Mucosa of stomach (tissue), 1 donor: Measurements from ENCODE around the gene LRIT3.
"Not testable (repeated sequence)": the region's sequence is repeated elsewhere in the genome, so short reads cannot be mapped to it uniquely, and the experiment has no call there.

Experiments
- H3K27me3 ChIP-seq: one replicate; pipeline ENCODE4 v1.7.0; 2013; ENCODE audit warnings: mild to moderate bottlenecking, low read length; ENCODE audit not compliant: control insufficient read depth, insufficient read depth
- H3K36me3 ChIP-seq: one replicate; pipeline ENCODE4 v1.7.0; 2013; ENCODE audit warnings: low read length; ENCODE audit not compliant: control insufficient read depth, insufficient read depth
- H3K4me1 ChIP-seq: one replicate; pipeline ENCODE4 v1.7.0; 2013; ENCODE audit warnings: mild to moderate bottlenecking, low read length; ENCODE audit not compliant: control insufficient read depth, insufficient read depth
- H3K4me3 ChIP-seq: one replicate; pipeline ENCODE4 v1.7.0; 2013; ENCODE audit warnings: low read length
- H3K9ac ChIP-seq: one replicate; pipeline ENCODE4 v1.7.0; 2013; ENCODE audit warnings: mild to moderate bottlenecking, low read length, moderate library complexity
- H3K9me3 ChIP-seq: one replicate; pipeline ENCODE4 v1.7.0; 2013; ENCODE audit warnings: mild to moderate bottlenecking, low read length, moderate library complexity; ENCODE audit not compliant: control insufficient read depth
- donor health status: Pancreatic carcinoma.

Gene LRIT3

DNA sequence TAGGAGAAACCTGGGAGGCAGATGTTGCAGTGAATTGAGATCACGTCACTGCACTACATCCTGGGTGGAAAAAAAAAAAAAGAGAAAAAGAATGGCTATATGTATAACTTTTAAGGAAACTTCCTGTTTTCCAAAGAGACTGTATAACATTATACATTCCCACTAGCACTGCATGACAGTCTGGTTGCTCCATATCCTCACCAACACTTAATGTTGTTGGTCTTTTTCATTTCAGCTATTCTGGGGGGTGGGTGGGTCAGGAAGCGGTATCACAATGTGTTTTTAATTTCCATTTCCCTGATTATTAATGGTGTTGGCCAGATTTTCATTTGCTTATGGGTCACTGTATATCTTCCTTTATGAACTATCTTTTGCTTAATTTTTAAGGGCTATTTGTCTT, 13.4 kb downstream of the LRIT3 start:
- Histone ChIP-seq H3K36me3 (no peaks in the 10 kb centered on the region), H3K4me1 (no peaks in the 10 kb centered on the region), H3K4me3 (no peak overlapping the region), H3K9ac (no peak overlapping the region), H3K9me3 (no peaks in the 10 kb centered on the region), H3K27me3 (no peaks in the 10 kb centered on the region)

DNA sequence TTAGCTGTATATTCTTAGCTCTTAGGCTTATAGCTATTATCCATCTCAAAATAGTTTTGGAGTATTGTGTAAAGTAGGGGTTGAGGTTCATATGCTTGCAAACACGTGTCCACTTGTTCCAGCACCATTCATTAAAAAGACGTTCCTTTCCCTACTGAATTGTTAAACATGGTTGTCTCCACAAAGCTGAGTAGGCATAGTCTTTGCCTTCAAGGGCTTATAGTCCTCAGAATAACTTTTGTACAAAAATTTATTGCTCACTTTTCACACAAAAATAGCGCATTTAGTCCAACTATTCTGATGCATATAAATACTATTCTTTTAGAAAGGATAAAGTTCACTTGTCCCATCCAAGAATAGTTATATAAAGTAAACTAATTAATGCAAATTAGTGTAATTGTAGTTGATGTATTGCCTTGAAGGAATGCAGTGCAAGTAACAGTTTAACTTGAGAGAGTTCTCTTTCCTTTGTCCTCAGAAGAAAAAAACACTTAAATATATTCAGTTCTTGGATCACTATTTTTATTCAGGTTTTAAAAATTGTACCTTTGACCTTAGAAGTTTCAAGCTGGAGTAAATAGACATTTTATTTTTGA, 14.1 kb downstream of the LRIT3 start:
- no peak overlapping the region for H3K9ac ChIP-seq
- H3K4me3 ChIP-seq: no peak overlapping the region
- H3K27me3 ChIP-seq: no peaks in the 10 kb centered on the region
- no peaks in the 10 kb centered on the region for H3K36me3 ChIP-seq
- no peaks in the 10 kb centered on the region for H3K4me1 ChIP-seq
- no peaks in the 10 kb centered on the region for H3K9me3 ChIP-seq

DNA sequence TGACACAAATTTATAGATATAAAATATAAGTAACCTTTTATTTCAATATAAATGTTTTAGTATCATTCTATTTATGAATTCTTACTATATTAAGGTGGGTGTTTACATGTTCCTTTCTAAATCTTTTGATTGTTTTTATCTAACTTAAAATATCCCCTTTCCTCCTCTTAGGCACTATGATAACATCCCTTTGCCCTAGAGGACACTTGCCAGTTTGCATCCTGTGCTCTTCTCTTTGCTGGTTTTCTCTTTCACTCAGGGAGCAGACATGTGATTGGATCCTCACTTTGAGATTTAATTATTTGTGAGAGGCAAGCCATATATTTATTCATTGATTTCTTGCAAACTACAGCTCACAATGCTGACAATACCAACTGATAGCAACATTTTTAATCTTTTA, 16.2 kb downstream of the LRIT3 start:
- H3K27me3 ChIP-seq: no peaks in the 10 kb centered on the region
- no peaks in the 10 kb centered on the region for H3K36me3 ChIP-seq
- H3K4me1 ChIP-seq: no peaks in the 10 kb centered on the region
- H3K9ac ChIP-seq: no peak overlapping the region
- no peaks in the 10 kb centered on the region for H3K9me3 ChIP-seq
- H3K4me3 ChIP-seq: no peak overlapping the region

DNA sequence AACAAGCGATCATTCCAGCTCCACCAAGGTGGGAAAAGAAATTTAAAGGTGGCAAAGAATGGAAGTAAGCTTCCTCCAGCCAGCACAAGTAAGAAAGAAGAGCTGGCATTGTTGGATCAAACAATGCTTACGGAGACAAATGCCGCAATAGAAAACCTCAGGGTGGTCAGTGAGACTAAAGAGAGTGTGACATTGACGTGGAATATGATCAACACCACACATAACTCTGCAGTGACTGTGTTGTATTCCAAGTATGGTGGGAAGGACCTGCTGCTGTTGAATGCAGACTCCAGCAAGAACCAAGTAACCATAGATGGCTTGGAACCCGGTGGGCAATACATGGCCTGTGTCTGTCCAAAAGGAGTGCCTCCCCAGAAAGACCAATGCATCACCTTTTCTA, 22.2 kb downstream of the LRIT3 start:
- Histone ChIP-seq H3K36me3 (no peaks in the 10 kb centered on the region), H3K9ac (no peak overlapping the region), H3K9me3 (no peaks in the 10 kb centered on the region), H3K4me3 (no peak overlapping the region), H3K4me1 (no peaks in the 10 kb centered on the region), H3K27me3 (no peaks in the 10 kb centered on the region)

DNA sequence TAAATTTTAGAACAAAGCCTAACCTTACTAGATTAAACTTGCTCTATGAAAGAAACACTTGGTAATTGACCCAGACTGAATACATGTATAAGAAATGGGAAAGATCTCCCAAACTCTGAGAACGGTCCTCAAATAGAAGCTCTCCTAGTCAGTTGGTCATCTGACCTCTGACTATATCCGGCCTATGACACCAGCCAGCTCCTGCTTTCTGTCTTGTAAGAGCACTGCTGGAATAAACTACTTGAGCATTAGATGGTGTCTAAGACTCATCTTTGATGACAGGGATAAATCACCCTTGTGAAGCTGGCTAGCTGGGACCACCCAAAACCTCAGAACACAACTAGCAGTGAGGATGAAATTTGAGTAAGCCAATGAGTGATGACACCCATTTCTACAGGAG, 24.2 kb downstream of the LRIT3 start:
- no peaks in the 10 kb centered on the region for H3K4me1 ChIP-seq
- no peaks in the 10 kb centered on the region for H3K9me3 ChIP-seq
- no peaks in the 10 kb centered on the region for H3K36me3 ChIP-seq
- H3K4me3 ChIP-seq: no peak overlapping the region
- H3K9ac ChIP-seq: no peak overlapping the region
- no peaks in the 10 kb centered on the region for H3K27me3 ChIP-seq

DNA sequence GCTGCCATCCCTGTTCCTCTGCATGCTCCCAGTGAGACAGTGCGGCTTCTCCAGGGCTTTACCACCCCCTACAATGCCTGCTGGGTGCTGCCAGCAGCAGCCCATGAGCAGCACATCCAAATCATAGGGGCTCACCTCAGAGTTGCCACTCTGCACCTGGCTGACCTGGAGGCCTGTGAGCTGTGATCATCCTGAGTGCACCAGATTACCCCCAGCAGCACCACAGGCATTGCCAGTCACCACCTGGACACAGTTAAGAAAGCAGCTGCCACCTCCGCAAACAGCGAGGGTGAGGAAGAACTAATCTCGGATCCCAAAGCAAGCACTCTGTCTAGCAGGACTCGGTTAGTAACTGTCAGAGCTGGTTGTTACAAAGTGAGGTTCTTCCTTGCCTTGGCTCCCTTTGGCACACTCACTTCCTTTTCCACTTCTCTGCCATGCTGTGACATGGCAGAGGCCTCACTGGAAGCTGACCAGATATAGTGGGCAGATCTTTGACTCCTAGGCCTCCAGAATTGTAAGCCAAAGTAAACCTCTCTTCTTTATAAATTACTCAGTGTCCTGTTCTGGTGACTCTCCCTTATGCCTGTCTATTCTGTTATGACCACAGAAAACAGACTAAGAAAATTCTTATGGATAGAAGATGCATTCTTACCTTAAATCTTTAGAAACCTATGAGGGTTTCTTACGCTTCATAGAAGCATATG, 25.2 kb downstream of the LRIT3 start:
- H3K4me1 ChIP-seq: no peaks in the 10 kb centered on the region
- H3K4me3 ChIP-seq: no peak overlapping the region
- H3K9me3 ChIP-seq: no peaks in the 10 kb centered on the region
- H3K9ac ChIP-seq: no peak overlapping the region
- H3K36me3 ChIP-seq: no peaks in the 10 kb centered on the region
- no peaks in the 10 kb centered on the region for H3K27me3 ChIP-seq

DNA sequence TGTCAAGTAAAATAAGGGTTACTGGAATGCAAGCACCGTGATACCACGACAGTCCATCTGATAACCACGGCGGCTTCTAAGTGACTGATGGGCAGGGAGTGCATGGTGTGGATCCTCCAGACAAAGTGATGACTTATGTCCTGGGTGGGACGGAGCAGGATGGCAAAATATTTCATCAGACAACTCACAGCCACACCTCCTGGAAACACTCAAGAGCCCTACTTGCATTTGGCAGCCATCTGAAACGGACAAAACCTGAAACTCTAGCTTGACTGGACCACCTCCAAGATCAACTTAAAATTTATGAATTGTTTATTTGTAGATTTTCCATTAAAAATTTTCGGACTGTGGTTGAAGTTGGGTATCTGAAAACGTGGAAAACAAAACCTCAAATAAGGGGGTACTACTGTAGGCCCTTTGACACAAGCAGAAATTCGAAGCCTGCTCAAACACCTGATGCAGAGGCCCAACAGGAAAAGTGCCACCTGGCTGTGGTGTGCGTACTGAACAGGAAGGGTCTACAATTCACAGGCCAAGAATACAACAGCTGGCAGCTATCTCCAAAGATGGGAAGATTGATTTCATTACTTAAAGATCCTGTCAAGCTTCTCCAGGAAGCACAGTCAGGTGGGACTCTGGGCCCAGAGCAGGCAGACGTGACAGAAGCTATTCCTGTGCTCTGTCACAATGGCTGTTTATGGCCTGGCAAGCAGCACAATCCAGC, 26.0 kb downstream of the LRIT3 start:
- H3K9ac ChIP-seq: no peak overlapping the region
- H3K4me1 ChIP-seq: no peaks in the 10 kb centered on the region
- no peak overlapping the region for H3K4me3 ChIP-seq
- no peaks in the 10 kb centered on the region for H3K27me3 ChIP-seq
- H3K9me3 ChIP-seq: no peaks in the 10 kb centered on the region
- H3K36me3 ChIP-seq: no peaks in the 10 kb centered on the region

DNA sequence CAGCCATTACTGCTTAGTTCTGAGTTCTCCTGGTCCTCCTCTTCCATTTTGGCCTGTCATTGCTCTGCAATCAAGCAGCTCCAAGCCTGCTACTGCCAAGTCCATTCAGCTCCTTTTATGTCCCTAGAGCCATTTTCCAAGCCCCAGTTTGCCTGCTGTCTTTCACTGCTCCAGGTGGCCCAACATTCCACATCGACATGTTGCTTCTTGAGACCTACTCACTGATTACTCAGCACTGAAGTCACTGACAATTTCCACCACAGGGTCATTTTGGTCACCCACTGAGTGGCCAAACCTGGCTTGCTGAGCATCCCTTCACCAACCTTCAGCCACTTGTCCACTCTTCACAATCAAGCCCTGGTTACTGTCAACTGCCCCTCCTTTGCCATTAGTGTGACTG, 27.2 kb downstream of the LRIT3 start:
- Histone ChIP-seq H3K27me3 (no peaks in the 10 kb centered on the region), H3K9ac (no peak overlapping the region), H3K4me3 (no peak overlapping the region), H3K4me1 (no peaks in the 10 kb centered on the region), H3K36me3 (no peaks in the 10 kb centered on the region), H3K9me3 (no peaks in the 10 kb centered on the region)

DNA sequence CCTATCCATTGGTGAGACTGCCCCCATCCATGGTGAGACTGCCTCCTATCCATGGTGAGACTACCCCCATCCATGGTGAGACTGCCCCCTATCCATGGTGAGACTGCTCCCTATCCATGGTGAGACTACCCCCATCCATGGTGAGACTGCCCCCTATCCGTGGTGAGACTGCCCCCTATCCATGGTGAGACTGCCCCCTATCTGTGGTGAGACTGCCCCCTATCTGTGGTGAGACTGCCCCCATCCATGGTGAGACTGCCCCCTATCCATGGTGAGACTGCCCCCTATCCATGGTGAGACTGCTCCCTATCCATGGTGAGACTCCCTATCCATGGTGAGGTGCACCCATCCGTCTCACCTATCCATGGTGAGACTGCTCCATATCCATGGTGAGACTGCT, 27.6 kb downstream of the LRIT3 start:
- not testable (repeated sequence) for H3K36me3 ChIP-seq, H3K27me3 ChIP-seq, H3K4me3 ChIP-seq, H3K9ac ChIP-seq, H3K9me3 ChIP-seq, H3K4me1 ChIP-seq

DNA sequence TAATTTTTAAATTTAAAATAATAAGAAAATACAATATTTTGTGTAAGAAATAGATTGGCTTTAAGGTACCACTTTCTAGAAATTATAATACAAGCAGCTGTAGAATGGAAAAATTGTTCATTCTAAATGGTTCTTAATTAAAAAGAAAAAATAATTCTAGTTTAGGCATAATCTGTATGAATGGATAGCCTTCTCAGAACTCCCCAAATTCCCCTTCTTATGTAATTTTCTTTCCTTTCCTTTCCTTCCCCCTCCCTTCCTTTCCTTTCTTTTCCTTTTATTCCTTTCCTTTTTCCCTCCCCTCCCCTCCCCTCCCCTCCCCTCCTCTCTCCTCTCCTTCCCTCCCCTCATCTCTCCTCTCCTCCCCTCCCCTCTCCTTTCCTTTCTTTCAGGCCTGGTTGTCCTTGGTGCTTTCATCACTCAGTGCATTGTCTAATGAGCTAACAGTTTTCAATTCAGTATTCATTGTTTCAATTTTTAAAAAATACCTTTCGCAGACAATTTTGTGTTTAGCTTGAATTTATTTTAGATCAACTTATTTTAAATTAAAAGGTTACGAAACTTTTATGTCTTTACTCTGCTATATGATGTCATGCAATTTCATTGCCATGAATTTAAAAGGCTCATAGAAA, 28.8 kb downstream of the LRIT3 start:
- Histone ChIP-seq H3K4me1 (no peaks in the 10 kb centered on the region), H3K9me3 (no peaks in the 10 kb centered on the region), H3K4me3 (no peak overlapping the region)

DNA sequence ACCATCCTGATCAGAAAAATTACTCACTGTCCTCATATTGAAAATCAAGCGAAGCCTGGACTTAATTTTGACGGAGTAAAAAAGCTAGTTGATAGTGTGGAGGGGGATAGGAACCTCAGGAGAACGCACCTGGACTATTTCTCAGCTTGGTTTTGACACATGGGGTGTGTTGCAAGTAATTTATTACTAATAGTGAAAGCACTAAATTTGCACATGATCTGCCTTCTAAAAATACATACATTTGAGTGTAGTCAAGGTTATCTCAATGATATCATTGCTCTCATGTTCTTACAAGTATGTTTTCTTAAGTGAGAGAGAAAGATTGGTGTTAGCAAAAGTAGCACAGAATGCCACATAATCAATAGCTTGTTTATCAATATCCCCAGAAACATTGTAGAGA, 29.5 kb downstream of the LRIT3 start:
- H3K27me3 ChIP-seq: no peaks in the 10 kb centered on the region

More for the DNA sequence above, 28.8 kb downstream of the LRIT3 start:
- Histone ChIP-seq H3K9ac (no peak overlapping the region), H3K27me3 (no peaks in the 10 kb centered on the region), H3K36me3 (no peaks in the 10 kb centered on the region)

DNA sequence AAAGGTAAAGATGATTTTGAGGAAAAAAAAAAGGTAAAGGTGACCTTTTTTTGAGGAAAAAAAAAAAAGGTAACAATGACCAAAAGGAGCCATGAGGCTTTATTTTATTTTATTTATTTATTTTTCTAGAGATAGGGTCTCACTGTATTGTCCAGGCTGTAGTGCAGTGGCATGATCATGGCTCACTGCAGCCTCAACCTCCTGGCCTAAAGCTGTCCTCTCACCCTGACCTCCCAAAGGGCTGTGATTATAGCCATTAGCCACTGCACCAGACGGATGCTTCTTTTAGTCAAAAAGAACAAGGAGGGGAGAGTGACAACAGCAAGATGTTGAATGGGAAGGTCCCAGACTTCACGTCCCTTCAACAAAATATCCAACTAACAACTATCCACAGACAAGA, 30.4 kb downstream of the LRIT3 start:
- Histone ChIP-seq H3K4me3 (no peak overlapping the region), H3K36me3 (no peaks in the 10 kb centered on the region), H3K9me3 (no peaks in the 10 kb centered on the region), H3K9ac (no peak overlapping the region), H3K27me3 (no peaks in the 10 kb centered on the region), H3K4me1 (no peaks in the 10 kb centered on the region)

More for the DNA sequence above, 29.5 kb downstream of the LRIT3 start:
- H3K9ac ChIP-seq: no peak overlapping the region
- H3K9me3 ChIP-seq: no peaks in the 10 kb centered on the region
- H3K4me3 ChIP-seq: no peak overlapping the region
- H3K4me1 ChIP-seq: no peaks in the 10 kb centered on the region
- H3K36me3 ChIP-seq: no peaks in the 10 kb centered on the region
